Measurements from ENCODE around the gene PRICKLE1. TPM values are rescaled to one million over a fixed set of nuclear protein-coding genes. Genes with fewer than 3 reads are reported as not detected.

Gene PRICKLE1
- total and polyA plus RNA-seq, 2 donors (not counting 3 experiments of a cell fraction or from before 2014, with no cell fraction given): 34.3 to 86.0 TPM

DNA sequence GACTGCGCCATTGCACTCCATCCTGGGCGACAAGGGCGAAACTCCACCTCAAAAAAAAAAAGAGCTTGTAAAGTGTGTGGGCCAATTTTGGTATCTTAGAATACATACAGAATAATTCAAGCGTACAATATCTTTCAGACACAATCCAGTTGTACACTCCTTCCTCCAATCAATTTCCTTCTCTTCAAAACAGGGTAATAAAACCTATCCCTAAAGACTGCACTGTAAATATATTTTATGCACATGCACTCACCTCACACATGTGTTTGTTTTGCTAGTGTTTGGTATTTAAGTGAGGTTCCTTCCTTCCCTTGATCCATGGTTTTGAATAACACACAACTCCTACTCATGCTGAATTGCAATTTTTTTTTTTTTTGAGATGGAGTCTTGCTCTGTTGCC is 125.9 kb downstream of the PRICKLE1 start:
- no peaks in the 10 kb centered on the region for H3K27me3 ChIP-seq (ENCODE audit: control insufficient read depth in 2 of 2, insufficient read depth in 2 of 2, low read length in 2 of 2)
- DNase-seq (ENCODE audit: low read depth, low spot score) (no peak), FAIRE-seq (no peak)
- H3K4me2 ChIP-seq (ENCODE audit: insufficient read depth, low read length): no peak overlapping the region
- no TSS peak for BruUV-seq (replicated peaks)
- dilution Hi-C loops (cut with MboI; ENCODE audit: extremely low pct_ligation_motif_present, low sequenced_read_pairs): no loop called here
- H4K20me1 ChIP-seq (replicated peaks; ENCODE audit: control insufficient read depth, extremely low read depth, insufficient read depth, low read length): no peaks in the 10 kb centered on the region
- TF ChIP-seq POLR2AphosphoS5 (IDR thresholded peaks at IDR 0.05; ENCODE audit: insufficient read depth, low read depth, low read length): no peak
- TF ChIP-seq JUN (IDR thresholded peaks at IDR 0.05; ENCODE audit: borderline replicate concordance, insufficient read depth, insufficient read length, low read depth): no peak
- no peak for TF ChIP-seq MAX (IDR thresholded peaks at IDR 0.05; ENCODE audit: insufficient read depth, insufficient read length)
- TF ChIP-seq EZH2 (IDR thresholded peaks at IDR 0.05; ENCODE audit: borderline replicate concordance, low read depth, low read length, severe bottlenecking): no peak
- no peak for TF ChIP-seq FOS (IDR thresholded peaks at IDR 0.05; ENCODE audit: borderline replicate concordance, insufficient read depth, low read length)
- no peak for TF ChIP-seq POLR2A (IDR thresholded peaks at IDR 0.05; ENCODE audit: low read depth, low read length)
- no peak for TF ChIP-seq GATA2 (IDR thresholded peaks at IDR 0.05; ENCODE audit: insufficient read depth, insufficient read length, low read depth, low read length)
- TF ChIP-seq MYC (IDR thresholded peaks at IDR 0.05; ENCODE audit: low read depth, low read length): no peak
- no peak for TF ChIP-seq CTCF (IDR thresholded peaks at IDR 0.05; ENCODE audit: extremely low read depth in 1 of 2, insufficient read depth in 1 of 2, low read depth in 1 of 2, low read length in 2 of 2)
- peaks cover 42 to 50% of the 10 kb centered on the region in 2 experiments for H3K36me3 ChIP-seq (ENCODE audit: control insufficient read depth in 2 of 2, extremely low read depth in 1 of 2, insufficient read depth in 2 of 2, low read length in 2 of 2)
- H3K9me1 ChIP-seq (replicated peaks; ENCODE audit: control insufficient read depth, extremely low read depth, insufficient read depth, low read length): no peaks in the 10 kb centered on the region
- POLR2A ChIA-PET: interaction anchor here (0.6 kb wide), 1 partner anchor 122 kb away, joined by 4 read pairs; no protein-coding TSS in a partner anchor
- intact Hi-C loops (cut with micrococcal nuclease): no loop called here
- no peak overlapping the region for H3K9ac ChIP-seq (replicated peaks; ENCODE audit: extremely low read depth, insufficient read depth, low read length)
- no peaks in the 10 kb centered on the region for H3K9me3 ChIP-seq (replicated peaks; ENCODE audit: control insufficient read depth, insufficient read depth, low read length)
- H3K79me2 ChIP-seq (ENCODE audit: control insufficient read depth, insufficient read depth, low read length): peaks cover 34% of the 10 kb centered on the region
- no peak overlapping the region for H2AFZ ChIP-seq (ENCODE audit: low read depth, low read length)
- H3K4me1 ChIP-seq (ENCODE audit: control insufficient read depth, extremely low read depth, insufficient read depth, low read length): peaks cover 10% of the 10 kb centered on the region
- no peak overlapping the region for H3K27ac ChIP-seq (ENCODE audit: insufficient read depth, low read depth, low read length)
- H3K4me3 ChIP-seq (replicated peaks in 1 of 3; ENCODE audit: insufficient read depth in 1 of 3, low read depth in 1 of 3, low read length in 3 of 3): no peak overlapping the region
- CTCF ChIA-PET: interaction anchor here (1.3 to 1.6 kb wide), 5 partner anchors 20 to 875 kb away, joined by 3 to 6 read pairs (median 4); no protein-coding TSS in a partner anchor

All from endothelial cell of umbilical vein (primary cell).